ENCODE results near the gene TBC1D19.
"Not testable (repeated sequence)": the region's sequence is repeated elsewhere in the genome, so short reads cannot be mapped to it uniquely, and the experiment has no call there.

TBC1D19 gene

GRCh38 chr4:26574563-26574962 is 9.3 kb upstream of the TBC1D19 start:
- Histone ChIP-seq H3K36me3 (ENCODE audit: control insufficient read depth in 2 of 2, insufficient read depth in 2 of 2, low read length in 2 of 2) (no peaks in the 10 kb centered on the region), H3K9ac (ENCODE audit: low read length in 2 of 2) (no peak overlapping the region), H3K9me3 (ENCODE audit: control insufficient read depth in 2 of 2, low read length in 2 of 2) (no peaks in the 10 kb centered on the region), H3K27ac (ENCODE audit: low read length) (no peak overlapping the region), H3K4me3 (ENCODE audit: low read length in 2 of 2) (no peak overlapping the region), H3K4me1 (ENCODE audit: control insufficient read depth, insufficient read depth, low read length) (peaks cover 6% of the 10 kb centered on the region), H3K27me3 (ENCODE audit: control insufficient read depth in 1 of 2, insufficient read depth in 2 of 2, low read length in 2 of 2) (peaks cover 0 to 2% of the 10 kb centered on the region in 2 donors)

- Histone ChIP-seq H3K36me3 (ENCODE audit: control insufficient read depth in 2 of 2, insufficient read depth in 2 of 2, low read length in 2 of 2) (no peaks in the 10 kb centered on the region), H3K27me3 (ENCODE audit: control insufficient read depth in 1 of 2, insufficient read depth in 2 of 2, low read length in 2 of 2) (peaks cover 0 to 2% of the 10 kb centered on the region in 2 donors), H3K9ac (ENCODE audit: low read length in 2 of 2) (no peak overlapping the region), H3K4me1 (ENCODE audit: control insufficient read depth, insufficient read depth, low read length) (peaks cover 6% of the 10 kb centered on the region), H3K9me3 (ENCODE audit: control insufficient read depth in 2 of 2, low read length in 2 of 2) (no peaks in the 10 kb centered on the region), H3K4me3 (ENCODE audit: low read length in 2 of 2) (no peak overlapping the region), H3K27ac (ENCODE audit: low read length) (no peak overlapping the region)
These were observed 7.6 kb upstream of the TBC1D19 start for GRCh38 chr4:26576231-26576739.

GRCh38 chr4:26577066-26577465 is 6.8 kb upstream of the TBC1D19 start:
- no peak overlapping the region for H3K4me3 ChIP-seq (ENCODE audit: low read length in 2 of 2)
- H3K4me1 ChIP-seq (ENCODE audit: control insufficient read depth, insufficient read depth, low read length): peaks cover 6% of the 10 kb centered on the region
- peak overlapping the region in 1 of 2 donors; percentile 13 for H3K9ac ChIP-seq (ENCODE audit: low read length in 2 of 2)
- peaks cover 0 to 2% of the 10 kb centered on the region in 2 donors for H3K27me3 ChIP-seq (ENCODE audit: control insufficient read depth in 1 of 2, insufficient read depth in 2 of 2, low read length in 2 of 2)
- H3K9me3 ChIP-seq (ENCODE audit: control insufficient read depth in 2 of 2, low read length in 2 of 2): no peaks in the 10 kb centered on the region
- no peak overlapping the region for H3K27ac ChIP-seq (ENCODE audit: low read length)
- no peaks in the 10 kb centered on the region for H3K36me3 ChIP-seq (ENCODE audit: control insufficient read depth in 2 of 2, insufficient read depth in 2 of 2, low read length in 2 of 2)

GRCh38 chr4:26579169-26579568 is 4.7 kb upstream of the TBC1D19 start:
- Histone ChIP-seq H3K36me3 (ENCODE audit: control insufficient read depth in 2 of 2, insufficient read depth in 2 of 2, low read length in 2 of 2) (no peaks in the 10 kb centered on the region), H3K27me3 (ENCODE audit: control insufficient read depth in 1 of 2, insufficient read depth in 2 of 2, low read length in 2 of 2) (peaks cover 0 to 2% of the 10 kb centered on the region in 2 donors), H3K27ac (ENCODE audit: low read length) (no peak overlapping the region), H3K9ac (ENCODE audit: low read length in 2 of 2) (no peak overlapping the region), H3K4me3 (ENCODE audit: low read length in 2 of 2) (no peak overlapping the region), H3K4me1 (ENCODE audit: control insufficient read depth, insufficient read depth, low read length) (peaks cover 6% of the 10 kb centered on the region), H3K9me3 (ENCODE audit: control insufficient read depth in 2 of 2, low read length in 2 of 2) (no peaks in the 10 kb centered on the region)

GRCh38 chr4:26581341-26581740 is 2.5 kb upstream of the TBC1D19 start:
- H3K27me3 ChIP-seq (ENCODE audit: control insufficient read depth in 1 of 2, insufficient read depth in 2 of 2, low read length in 2 of 2); H3K4me1 ChIP-seq (ENCODE audit: control insufficient read depth, insufficient read depth, low read length); H3K9ac ChIP-seq (ENCODE audit: low read length in 2 of 2); H3K9me3 ChIP-seq (ENCODE audit: control insufficient read depth in 2 of 2, low read length in 2 of 2); H3K4me3 ChIP-seq (ENCODE audit: low read length in 2 of 2); H3K36me3 ChIP-seq (ENCODE audit: control insufficient read depth in 2 of 2, insufficient read depth in 2 of 2, low read length in 2 of 2); H3K27ac ChIP-seq (ENCODE audit: low read length): not testable (repeated sequence)

- Histone ChIP-seq H3K4me3 (ENCODE audit: low read length in 2 of 2) (peak overlapping the region; percentile 73 to 96), H3K27me3 (ENCODE audit: control insufficient read depth in 1 of 2, insufficient read depth in 2 of 2, low read length in 2 of 2) (no peaks in the 10 kb centered on the region), H3K9ac (ENCODE audit: low read length in 2 of 2) (peak overlapping the region; percentile 66 to 69), H3K9me3 (ENCODE audit: control insufficient read depth in 2 of 2, low read length in 2 of 2) (no peaks in the 10 kb centered on the region), H3K27ac (ENCODE audit: low read length) (peak overlapping the region; percentile 68), H3K4me1 (ENCODE audit: control insufficient read depth, insufficient read depth, low read length) (peaks cover 4% of the 10 kb centered on the region), H3K36me3 (ENCODE audit: control insufficient read depth in 2 of 2, insufficient read depth in 2 of 2, low read length in 2 of 2) (no peaks in the 10 kb centered on the region)
These were observed 383 bp upstream of the TBC1D19 start for GRCh38 chr4:26583538-26583864.

- Histone ChIP-seq H3K27ac (ENCODE audit: low read length) (no peak overlapping the region), H3K9ac (ENCODE audit: low read length in 2 of 2) (peak overlapping the region; percentile 66 to 69), H3K4me3 (ENCODE audit: low read length in 2 of 2) (peak overlapping the region; percentile 73 to 96)
These were observed 841 bp downstream of the TBC1D19 start for GRCh38 chr4:26584725-26585124.

GRCh38 chr4:26589705-26590104 is 5.8 kb downstream of the TBC1D19 start:
- Histone ChIP-seq H3K4me1 (ENCODE audit: control insufficient read depth, insufficient read depth, low read length) (peaks cover under 1% of the 10 kb centered on the region), H3K4me3 (ENCODE audit: low read length in 2 of 2) (no peak overlapping the region), H3K9me3 (ENCODE audit: control insufficient read depth in 2 of 2, low read length in 2 of 2) (no peaks in the 10 kb centered on the region)

More at GRCh38 chr4:26584725-26585124, 841 bp downstream of the TBC1D19 start:
- Histone ChIP-seq H3K27me3 (ENCODE audit: control insufficient read depth in 1 of 2, insufficient read depth in 2 of 2, low read length in 2 of 2) (no peaks in the 10 kb centered on the region), H3K4me1 (ENCODE audit: control insufficient read depth, insufficient read depth, low read length) (peaks cover 4% of the 10 kb centered on the region), H3K36me3 (ENCODE audit: control insufficient read depth in 2 of 2, insufficient read depth in 2 of 2, low read length in 2 of 2) (no peaks in the 10 kb centered on the region), H3K9me3 (ENCODE audit: control insufficient read depth in 2 of 2, low read length in 2 of 2) (no peaks in the 10 kb centered on the region)

GRCh38 chr4:26590639-26591038 is 6.8 kb downstream of the TBC1D19 start:
- no peak overlapping the region for H3K9ac ChIP-seq (ENCODE audit: low read length in 2 of 2)
- H3K9me3 ChIP-seq (ENCODE audit: control insufficient read depth in 2 of 2, low read length in 2 of 2): no peaks in the 10 kb centered on the region

More at GRCh38 chr4:26589705-26590104, 5.8 kb downstream of the TBC1D19 start:
- no peaks in the 10 kb centered on the region for H3K27me3 ChIP-seq (ENCODE audit: control insufficient read depth in 1 of 2, insufficient read depth in 2 of 2, low read length in 2 of 2)
- H3K27ac ChIP-seq (ENCODE audit: low read length): no peak overlapping the region
- H3K36me3 ChIP-seq (ENCODE audit: control insufficient read depth in 2 of 2, insufficient read depth in 2 of 2, low read length in 2 of 2): no peaks in the 10 kb centered on the region
- H3K9ac ChIP-seq (ENCODE audit: low read length in 2 of 2): no peak overlapping the region

GRCh38 chr4:26593557-26593956 is 9.7 kb downstream of the TBC1D19 start:
- H3K27me3 ChIP-seq (ENCODE audit: control insufficient read depth in 1 of 2, insufficient read depth in 2 of 2, low read length in 2 of 2): not testable (repeated sequence)

More at GRCh38 chr4:26590639-26591038, 6.8 kb downstream of the TBC1D19 start:
- Histone ChIP-seq H3K4me3 (ENCODE audit: low read length in 2 of 2) (no peak overlapping the region), H3K36me3 (ENCODE audit: control insufficient read depth in 2 of 2, insufficient read depth in 2 of 2, low read length in 2 of 2) (no peaks in the 10 kb centered on the region), H3K4me1 (ENCODE audit: control insufficient read depth, insufficient read depth, low read length) (no peaks in the 10 kb centered on the region), H3K27ac (ENCODE audit: low read length) (no peak overlapping the region), H3K27me3 (ENCODE audit: control insufficient read depth in 1 of 2, insufficient read depth in 2 of 2, low read length in 2 of 2) (no peaks in the 10 kb centered on the region)

GRCh38 chr4:26594371-26594770 is 10.5 kb downstream of the TBC1D19 start:
- Histone ChIP-seq H3K36me3 (ENCODE audit: control insufficient read depth in 2 of 2, insufficient read depth in 2 of 2, low read length in 2 of 2) (no peaks in the 10 kb centered on the region), H3K9ac (ENCODE audit: low read length in 2 of 2) (no peak overlapping the region), H3K4me1 (ENCODE audit: control insufficient read depth, insufficient read depth, low read length) (no peaks in the 10 kb centered on the region), H3K9me3 (ENCODE audit: control insufficient read depth in 2 of 2, low read length in 2 of 2) (no peaks in the 10 kb centered on the region), H3K27ac (ENCODE audit: low read length) (no peak overlapping the region), H3K4me3 (ENCODE audit: low read length in 2 of 2) (no peak overlapping the region), H3K27me3 (ENCODE audit: control insufficient read depth in 1 of 2, insufficient read depth in 2 of 2, low read length in 2 of 2) (no peaks in the 10 kb centered on the region)

More at GRCh38 chr4:26593557-26593956, 9.7 kb downstream of the TBC1D19 start:
- not testable (repeated sequence) for H3K27ac ChIP-seq (ENCODE audit: low read length); H3K9me3 ChIP-seq (ENCODE audit: control insufficient read depth in 2 of 2, low read length in 2 of 2); H3K4me3 ChIP-seq (ENCODE audit: low read length in 2 of 2); H3K4me1 ChIP-seq (ENCODE audit: control insufficient read depth, insufficient read depth, low read length); H3K36me3 ChIP-seq (ENCODE audit: control insufficient read depth in 2 of 2, insufficient read depth in 2 of 2, low read length in 2 of 2); H3K9ac ChIP-seq (ENCODE audit: low read length in 2 of 2)

Data from stomach smooth muscle (tissue), 2 donors.